ENCODE results near the gene SMG1.
A peak's percentile ranks its signal among the peaks of the same experiment; 100 is the strongest.

SMG1 gene

GRCh38 chr16:18801145-18801972, 124.8 kb downstream of the SMG1 start, which contains the start of gene ARL6IP1:
TSS of gene ARL6IP1 (minus strand) at chr16:18801549. CDS start at chr16:18801466, 83 bp downstream.
- Histone ChIP-seq H3F3A (ENCODE audit: insufficient read depth) (peaks cover 50% of the 10 kb centered on the region), H3K79me2 (ENCODE audit: insufficient read depth, low read length) (peaks cover 48% of the 10 kb centered on the region), H3K27ac (ENCODE audit: low read depth, low read length) (peak within 1 kb of the TSS; percentile 86), H3K9me2 (replicated peaks; ENCODE audit: insufficient read depth, low read length) (no peaks in the 10 kb centered on the region), H3K4me3 (ENCODE audit: insufficient read depth, low read length, poor library complexity, severe bottlenecking) (peak within 1 kb of the TSS; percentile 77), H3K27me3 (ENCODE audit: low read length) (no peaks in the 10 kb centered on the region), H3K36me3 (ENCODE audit: low read length) (peaks cover 16% of the 10 kb centered on the region), H3K4me2 (ENCODE audit: low read depth, low read length, poor library complexity, severe bottlenecking) (peak within 1 kb of the TSS; percentile 87), H3K9me3 (ENCODE audit: insufficient read depth, low read length) (no peaks in the 10 kb centered on the region), H4K20me1 (ENCODE audit: low read depth, low read length) (no peaks in the 10 kb centered on the region; the same call in 1 of the 2 replicates), H3K9ac (ENCODE audit: low read length) (peak within 1 kb of the TSS; percentile 85), H2AFZ (ENCODE audit: low read depth, low read length, severe bottlenecking) (peak within 1 kb of the TSS; percentile 81)
- TF ChIP-seq CTCF (IDR thresholded peaks at IDR 0.05; ENCODE audit: insufficient read depth, low read length, poor library complexity, severe bottlenecking): peak; percentile 67
- no peak for TF ChIP-seq EZH2phosphoT487 (conservative IDR thresholded peaks at IDR 0.05; ENCODE audit: low read length)

GRCh38 chr16:18800775-18801144, 125.4 kb downstream of the SMG1 start:
- Histone ChIP-seq H3K9ac (ENCODE audit: low read length) (peak overlapping the region; percentile 85), H3K27ac (ENCODE audit: low read depth, low read length) (peak overlapping the region; percentile 84), H3K4me3 (ENCODE audit: insufficient read depth, low read length, poor library complexity, severe bottlenecking) (peak overlapping the region; percentile 77), H2AFZ (ENCODE audit: low read depth, low read length, severe bottlenecking) (no peak overlapping the region), H3K9me2 (replicated peaks; ENCODE audit: insufficient read depth, low read length) (no peaks in the 10 kb centered on the region), H3F3A (ENCODE audit: insufficient read depth) (peaks cover 56% of the 10 kb centered on the region), H3K36me3 (ENCODE audit: low read length) (peaks cover 22% of the 10 kb centered on the region), H3K79me2 (ENCODE audit: insufficient read depth, low read length) (peaks cover 52% of the 10 kb centered on the region), H3K4me2 (ENCODE audit: low read depth, low read length, poor library complexity, severe bottlenecking) (peak overlapping the region; percentile 87), H4K20me1 (ENCODE audit: low read depth, low read length) (no peaks in the 10 kb centered on the region; the same call in 1 of the 2 replicates), H3K27me3 (ENCODE audit: low read length) (no peaks in the 10 kb centered on the region), H3K9me3 (ENCODE audit: insufficient read depth, low read length) (no peaks in the 10 kb centered on the region)
- no peak for TF ChIP-seq EZH2phosphoT487 (conservative IDR thresholded peaks at IDR 0.05; ENCODE audit: low read length)
- no peak for TF ChIP-seq CTCF (IDR thresholded peaks at IDR 0.05; ENCODE audit: insufficient read depth, low read length, poor library complexity, severe bottlenecking)

GRCh38 chr16:18800293-18800692, 125.9 kb downstream of the SMG1 start:
- Histone ChIP-seq H3K27ac (ENCODE audit: low read depth, low read length) (peak overlapping the region; percentile 84), H3K36me3 (ENCODE audit: low read length) (peaks cover 26% of the 10 kb centered on the region), H3K9me2 (replicated peaks; ENCODE audit: insufficient read depth, low read length) (no peaks in the 10 kb centered on the region), H3K27me3 (ENCODE audit: low read length) (no peaks in the 10 kb centered on the region), H3K9me3 (ENCODE audit: insufficient read depth, low read length) (no peaks in the 10 kb centered on the region), H3K79me2 (ENCODE audit: insufficient read depth, low read length) (peaks cover 52% of the 10 kb centered on the region), H2AFZ (ENCODE audit: low read depth, low read length, severe bottlenecking) (no peak overlapping the region), H3K4me3 (ENCODE audit: insufficient read depth, low read length, poor library complexity, severe bottlenecking) (peak overlapping the region; percentile 77), H4K20me1 (ENCODE audit: low read depth, low read length) (no peaks in the 10 kb centered on the region; the same call in 1 of the 2 replicates), H3K9ac (ENCODE audit: low read length) (peak overlapping the region; percentile 85), H3F3A (ENCODE audit: insufficient read depth) (peaks cover 57% of the 10 kb centered on the region), H3K4me2 (ENCODE audit: low read depth, low read length, poor library complexity, severe bottlenecking) (peak overlapping the region; percentile 87)
- no peak for TF ChIP-seq CTCF (IDR thresholded peaks at IDR 0.05; ENCODE audit: insufficient read depth, low read length, poor library complexity, severe bottlenecking)
- no peak for TF ChIP-seq EZH2phosphoT487 (conservative IDR thresholded peaks at IDR 0.05; ENCODE audit: low read length)

All from SU-DHL-6 (cell line).